PC-9 (cell line): ENCODE measurements around the gene LIPC. TPM values are rescaled to one million over a fixed set of nuclear protein-coding genes. Genes with fewer than 3 reads are reported as not detected.

Source experiments
- BruUV-seq: library from RNA; stranded (reverse); fragments of 400-500 nt; replicated peaks from 2 replicates; lab custom pipeline; 2021; lab: Mats Ljungman, UMichigan
- CTCF ChIA-PET: fragments of 300-600 bp; sonication (Branson Sonifier 250); formaldehyde crosslinking; loops from one replicate; lab custom pipeline; 2022; ENCODE audit warnings: antibody characterized with exemption; lab: Charles Lee
- POLR2A ChIA-PET: fragments of 300-600 bp; sonication (Branson Sonifier 250); formaldehyde crosslinking; loops from one replicate; lab custom pipeline; 2022; ENCODE audit warnings: antibody characterized with exemption; ENCODE audit not compliant: unreplicated experiment; lab: Charles Lee
- DNase-seq, 2 experiments: peaks; one replicate each; pipeline versions ENCODE4 v3.0.0 to v3.0.0-alpha.2; 2015 to 2022; ENCODE audit warnings: mixed read lengths in 1 of 2
- H2AFZ ChIP-seq: fragments of 200-600 bp; sonication (generic); 2 replicates; pipeline ENCODE4 v1.8.1; 2017; ENCODE audit warnings: antibody characterized with exemption
- H3F3A ChIP-seq: fragments of 200-600 bp; sonication (generic); 2 replicates; pipeline ENCODE4 v1.8.1; 2017; ENCODE audit warnings: antibody characterized with exemption, mild to moderate bottlenecking, low read depth; ENCODE audit not compliant: insufficient read depth
- H3K27ac ChIP-seq: fragments of 200-600 bp; sonication (generic); 2 replicates; pipeline ENCODE4 v1.6.1; 2016; ENCODE audit warnings: mixed run types
- H3K27me3 ChIP-seq: fragments of 200-600 bp; sonication (generic); 2 replicates; pipeline ENCODE4 v1.6.1; 2016; ENCODE audit warnings: low read depth, mixed run types; ENCODE audit not compliant: insufficient read depth
- H3K36me3 ChIP-seq: fragments of 200-600 bp; sonication (generic); 2 replicates; pipeline ENCODE4 v1.6.1; 2016; ENCODE audit warnings: low read depth, mixed run types
- H3K4me1 ChIP-seq: fragments of 200-600 bp; sonication (generic); replicated peaks from 2 replicates; pipeline ENCODE4 v1.6.1; 2016; ENCODE audit warnings: mixed run types; ENCODE audit not compliant: insufficient read depth
- H3K4me2 ChIP-seq: fragments of 200-600 bp; sonication (generic); 2 replicates; pipeline ENCODE4 v1.6.1; 2017; ENCODE audit warnings: mixed run types
- H3K4me3 ChIP-seq: fragments of 200-600 bp; sonication (generic); 2 replicates; pipeline ENCODE4 v1.6.1; 2016; ENCODE audit warnings: mixed run types
- H3K79me2 ChIP-seq: fragments of 200-600 bp; sonication (generic); 2 replicates; pipeline ENCODE4 v1.6.1; 2017; ENCODE audit warnings: low read depth, mixed run types
- H3K9me2 ChIP-seq: fragments of 200-600 bp; sonication (generic); 2 replicates; pipeline ENCODE4 v1.8.1; 2017; ENCODE audit warnings: mild to moderate bottlenecking; ENCODE audit not compliant: insufficient read depth
- H3K9me3 ChIP-seq: fragments of 200-600 bp; sonication (generic); 2 replicates; pipeline ENCODE4 v1.8.1; 2016; ENCODE audit warnings: low read depth; ENCODE audit not compliant: insufficient read depth
- H4K20me1 ChIP-seq: fragments of 200-600 bp; sonication (generic); 2 replicates; pipeline ENCODE4 v1.8.1; 2017; ENCODE audit not compliant: insufficient read depth
- CTCF ChIP-seq: fragments of 200-600 bp; sonication (generic); conservative IDR thresholded peaks from 2 replicates; pipeline ENCODE4 v1.6.1; 2017; ENCODE audit warnings: mixed run types, antibody characterized with exemption, mild to moderate bottlenecking, moderate library complexity
- EZH2 ChIP-seq: fragments of 200-600 bp; sonication (generic); IDR thresholded peaks from 2 replicates; pipeline ENCODE4 v1.8.0; 2017; ENCODE audit warnings: antibody characterized with exemption, low read depth
- intact Hi-C: fragments of 100-400 bp; cut with micrococcal nuclease; formaldehyde crosslinking; loops from one replicate; pipeline ENCODE4 v1.10.0; 2022; ENCODE audit not compliant: unreplicated experiment
- total RNA-seq: library from RNA; stranded (reverse); gene quantifications from 2 replicates; pipeline ENCODE4 v1.2.3, GENCODE V29; 2021

Gene LIPC
- total RNA-seq, 1 experiment from 2014 or later: not detected

GRCh38 chr15:58393241-58393662 is 38.5 kb upstream of the LIPC start:
- POLR2A ChIA-PET: interaction anchor here (0.5 to 1.4 kb wide), 10 partner anchors 29 to 976 kb away, joined by 3 to 16 read pairs (median 6); no protein-coding TSS in a partner anchor
- no peaks in the 10 kb centered on the region for H3K27me3 ChIP-seq
- no peaks in the 10 kb centered on the region for H3K9me2 ChIP-seq
- peak overlapping the region; percentile 69 for H3K4me2 ChIP-seq
- peaks cover 3% of the 10 kb centered on the region; the same call in 1 of the 2 replicates for H3K9me3 ChIP-seq
- no peaks in the 10 kb centered on the region for H3K36me3 ChIP-seq
- H3K79me2 ChIP-seq: no peaks in the 10 kb centered on the region
- intact Hi-C loops: loop anchor here (1.0 to 5.0 kb wide), 2 partner anchors 158 to 474 kb away; no protein-coding TSS in a partner anchor
- CTCF ChIA-PET: interaction anchor here (1.2 kb wide), 1 partner anchor 124 kb away, joined by 3 read pairs; no protein-coding TSS in a partner anchor
- TF ChIP-seq EZH2: no peak
- H4K20me1 ChIP-seq: no peaks in the 10 kb centered on the region
- H2AFZ ChIP-seq: no peak overlapping the region
- no peak overlapping the region for H3K4me3 ChIP-seq
- H3K27ac ChIP-seq: peak overlapping the region; percentile 97
- BruUV-seq: no TSS peak
- peaks cover 41% of the 10 kb centered on the region for H3F3A ChIP-seq
- H3K4me1 ChIP-seq: peaks cover 93% of the 10 kb centered on the region
- peak; percentile 13 to 47 for DNase-seq

GRCh38 chr15:58396181-58396580 is 35.6 kb upstream of the LIPC start:
- Histone ChIP-seq H3K27me3 (no peaks in the 10 kb centered on the region), H3K9me3 (no peaks in the 10 kb centered on the region), H3K9me2 (no peaks in the 10 kb centered on the region), H2AFZ (peak overlapping the region; percentile 25; the same call in 1 of the 2 replicates), H3K4me2 (peak overlapping the region; percentile 54), H3K79me2 (no peaks in the 10 kb centered on the region), H3K4me3 (no peak overlapping the region), H3K4me1 (peaks cover 65% of the 10 kb centered on the region), H3K36me3 (no peaks in the 10 kb centered on the region), H3F3A (peaks cover 38% of the 10 kb centered on the region), H3K27ac (peak overlapping the region; percentile 79), H4K20me1 (no peaks in the 10 kb centered on the region)
- no TSS peak for BruUV-seq
- peak; percentile 35 to 90 for DNase-seq
- intact Hi-C loops: loop anchor here (1.0 kb wide), 1 partner anchor 74 kb away; no protein-coding TSS in a partner anchor
- TF ChIP-seq CTCF: no peak
- no peak for TF ChIP-seq EZH2
- ChIA-PET POLR2A (interaction anchor here (0.6 to 1.0 kb wide), 5 partner anchors 50 to 398 kb away, joined by 3 to 5 read pairs (median 3); no protein-coding TSS in a partner anchor), CTCF (no interaction called here)

DNA sequence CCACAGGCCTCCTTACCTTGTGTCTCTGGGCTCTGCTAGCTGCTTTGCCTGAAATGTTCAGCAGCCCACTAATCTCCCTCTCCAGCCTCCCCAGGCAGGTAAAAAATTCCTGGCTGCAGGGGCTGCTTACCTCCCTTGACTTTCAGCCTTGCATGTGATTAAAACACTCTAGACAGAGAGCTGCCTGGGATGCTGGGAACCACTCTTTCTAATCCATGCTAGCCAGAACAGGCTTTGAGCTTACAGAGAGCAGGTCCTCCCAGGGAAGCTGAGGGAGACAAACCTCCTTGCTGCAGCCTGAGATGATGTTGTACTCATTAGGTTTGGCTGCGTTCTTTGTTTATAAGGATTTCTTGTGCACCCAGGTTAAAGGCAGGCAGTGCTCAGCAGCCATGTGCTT is 33.7 kb upstream of the LIPC start:
- POLR2A ChIA-PET: no interaction called here
- CTCF ChIA-PET: no interaction called here
- H3K27ac ChIP-seq: no peak overlapping the region

More for the DNA sequence above, 33.7 kb upstream of the LIPC start:
- Histone ChIP-seq H3K9me2 (no peaks in the 10 kb centered on the region), H3K4me2 (no peak overlapping the region), H2AFZ (no peak overlapping the region), H3K79me2 (no peaks in the 10 kb centered on the region), H3K4me3 (no peak overlapping the region), H3K4me1 (peaks cover 46% of the 10 kb centered on the region), H4K20me1 (no peaks in the 10 kb centered on the region), H3K9me3 (no peaks in the 10 kb centered on the region), H3K27me3 (no peaks in the 10 kb centered on the region), H3F3A (peaks cover 21% of the 10 kb centered on the region), H3K36me3 (no peaks in the 10 kb centered on the region)
- TF ChIP-seq EZH2 (no peak), CTCF (no peak)
- BruUV-seq: no TSS peak
- DNase-seq: no peak
- intact Hi-C loops: no loop called here
